Ishikawa (cell line): ENCODE measurements around the gene RASA3.

Experiments
- CEBPB ChIP-seq: IDR thresholded peaks from 2 replicates; pipeline ENCODE4 v1.6.1; 2012
- TCF12 ChIP-seq: IDR thresholded peaks from 2 replicates; pipeline ENCODE4 v1.6.1; 2012; ENCODE audit warnings: low read depth
- YY1 ChIP-seq: IDR thresholded peaks from 2 replicates; pipeline ENCODE4 v1.6.1; 2012; ENCODE audit warnings: low read depth
- TF ChIP-seq, protein P1 (sequence below): IDR thresholded peaks from 2 replicates; pipeline ENCODE4 v1.6.1; 2012

DNA sequence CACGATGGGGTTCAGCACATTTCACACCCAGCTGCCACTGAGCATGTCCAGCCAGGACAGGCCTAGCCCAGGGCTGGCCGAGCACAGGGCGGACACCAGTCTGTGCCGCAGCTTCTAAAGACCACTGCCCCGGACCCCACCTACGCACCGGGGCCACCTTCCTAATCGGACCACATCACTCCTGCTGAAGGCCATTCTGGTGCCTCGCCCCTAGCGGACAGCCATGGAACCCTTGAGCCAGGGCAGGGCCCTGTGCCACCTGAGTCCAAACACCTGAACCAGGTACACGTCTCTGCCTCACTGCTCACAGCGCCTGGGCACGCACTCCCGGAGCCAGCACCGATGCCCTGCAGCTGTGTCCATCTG, 150.1 kb downstream of the RASA3 start:
- TF ChIP-seq YY1: no peak
- no peak for TF ChIP-seq TCF12
- no peak for TF ChIP-seq CEBPB
- TF ChIP-seq, protein P1, sequence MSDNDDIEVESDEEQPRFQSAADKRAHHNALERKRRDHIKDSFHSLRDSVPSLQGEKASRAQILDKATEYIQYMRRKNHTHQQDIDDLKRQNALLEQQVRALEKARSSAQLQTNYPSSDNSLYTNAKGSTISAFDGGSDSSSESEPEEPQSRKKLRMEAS: no peak
